Lower leg skin (tissue), 4 donors: Measurements from ENCODE around the gene TCERG1L. TPM values are rescaled to one million over a fixed set of nuclear protein-coding genes. Genes with fewer than 3 reads are reported as not detected.
"Not testable (repeated sequence)": the region's sequence is repeated elsewhere in the genome, so short reads cannot be mapped to it uniquely, and the experiment has no call there.

Source experiments
- DNase-seq, 2 donors: peaks; one replicate each; pipeline ENCODE4 v3.0.0-alpha.2; 2019; ENCODE audit warnings: low spot score in 2 of 2
- H3K4me3 ChIP-seq: fragments of 200-600 bp; sonication (generic); 2 replicates; pipeline ENCODE4 v1.5.1; 2017; ENCODE audit warnings: mild to moderate bottlenecking, low read depth; ENCODE audit not compliant: poor library complexity, severe bottlenecking
- POLR2A ChIP-seq, 2 donors: fragments of 450-650 bp; IDR thresholded peaks; one replicate each; pipeline ENCODE4 v1.6.1; 2016 to 2017; ENCODE audit warnings: antibody characterized with exemption in 2 of 2, mild to moderate bottlenecking in 1 of 2, moderate library complexity in 1 of 2
- WGBS, 2 donors: methylation state at CpG; one replicate each; pipeline ENCODE4 v1.1.5; 2018; 5-methylcytosine and 5-hydroxymethylcytosine counted together
- intact Hi-C: fragments of 100-400 bp; cut with DNase I; formaldehyde crosslinking; loops from one replicate; pipeline ENCODE4 v1.15.0; 2023; ENCODE audit warnings: low total_unique reads
- total RNA-seq, 4 donors: library from RNA; depleted of rRNA; stranded (reverse); fragments of >200 nt; gene quantifications; one replicate each; pipeline ENCODE4 v1.1.0, GENCODE V29; 2016
- TF ChIP-seq, protein P1 (sequence below), 3 donors: fragments of 450-650 bp; IDR thresholded peaks; one replicate each; pipeline ENCODE4 v1.5.1; 2016; ENCODE audit warnings: antibody characterized with exemption in 3 of 3, mild to moderate bottlenecking in 3 of 3, moderate library complexity in 2 of 3

The TCERG1L gene
- total RNA-seq, 4 donors from 2014 or later: 0.57 to 1.1 (median 0.90) TPM

DNA sequence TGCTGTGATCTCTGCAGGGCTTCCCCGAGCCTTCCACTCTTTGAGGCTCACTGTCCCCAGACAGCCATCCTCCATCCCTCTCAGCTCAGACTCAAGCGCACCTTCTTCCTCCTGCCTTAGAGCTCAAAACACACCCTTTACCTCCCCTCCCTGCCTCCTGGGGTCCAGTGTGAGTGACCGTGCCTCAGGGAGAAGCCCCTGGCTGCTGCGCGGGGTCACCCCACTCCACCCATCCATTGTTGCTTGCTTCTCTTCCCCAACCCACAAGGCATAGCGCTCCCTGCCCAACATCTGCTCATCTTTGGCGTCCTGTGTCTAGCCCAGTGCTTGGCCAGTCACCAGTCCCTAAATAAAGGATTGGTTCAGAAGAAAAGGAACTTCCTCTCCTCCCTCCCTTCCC is 170.3 kb downstream of the TCERG1L start:
- WGBS, 2 donors: 82 to 87% methylated on average over 7 of the region's 7 CpGs

DNA sequence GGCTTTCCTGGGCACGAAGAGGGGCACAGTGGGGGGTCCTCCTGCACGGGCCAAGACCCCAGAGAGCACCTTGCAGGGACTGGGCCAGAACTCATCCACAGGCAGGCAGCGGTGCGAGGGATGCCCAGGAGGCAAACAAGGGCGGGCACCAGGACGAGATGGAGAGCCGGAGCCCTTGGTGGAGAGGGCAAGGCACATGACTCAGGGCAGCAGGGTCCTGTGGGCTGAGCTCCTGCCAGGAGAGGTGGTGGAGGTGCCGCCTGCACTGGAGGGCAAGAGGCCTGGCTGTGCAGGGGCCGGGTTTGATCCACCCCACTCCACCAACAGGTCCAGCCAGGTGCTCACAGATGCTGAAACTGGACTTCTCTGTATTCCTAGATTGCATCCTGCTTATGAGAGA is 170.9 kb downstream of the TCERG1L start:
- no peak for DNase-seq
- H3K4me3 ChIP-seq: no peak overlapping the region
- intact Hi-C loops: no loop called here
- no peak for TF ChIP-seq POLR2A (IDR thresholded peaks at IDR 0.05)
- TF ChIP-seq, protein P1, sequence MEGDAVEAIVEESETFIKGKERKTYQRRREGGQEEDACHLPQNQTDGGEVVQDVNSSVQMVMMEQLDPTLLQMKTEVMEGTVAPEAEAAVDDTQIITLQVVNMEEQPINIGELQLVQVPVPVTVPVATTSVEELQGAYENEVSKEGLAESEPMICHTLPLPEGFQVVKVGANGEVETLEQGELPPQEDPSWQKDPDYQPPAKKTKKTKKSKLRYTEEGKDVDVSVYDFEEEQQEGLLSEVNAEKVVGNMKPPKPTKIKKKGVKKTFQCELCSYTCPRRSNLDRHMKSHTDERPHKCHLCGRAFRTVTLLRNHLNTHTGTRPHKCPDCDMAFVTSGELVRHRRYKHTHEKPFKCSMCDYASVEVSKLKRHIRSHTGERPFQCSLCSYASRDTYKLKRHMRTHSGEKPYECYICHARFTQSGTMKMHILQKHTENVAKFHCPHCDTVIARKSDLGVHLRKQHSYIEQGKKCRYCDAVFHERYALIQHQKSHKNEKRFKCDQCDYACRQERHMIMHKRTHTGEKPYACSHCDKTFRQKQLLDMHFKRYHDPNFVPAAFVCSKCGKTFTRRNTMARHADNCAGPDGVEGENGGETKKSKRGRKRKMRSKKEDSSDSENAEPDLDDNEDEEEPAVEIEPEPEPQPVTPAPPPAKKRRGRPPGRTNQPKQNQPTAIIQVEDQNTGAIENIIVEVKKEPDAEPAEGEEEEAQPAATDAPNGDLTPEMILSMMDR (IDR thresholded peaks at IDR 0.05): no peak
- 81 to 84% methylated on average over 9 of the region's 9 CpGs for WGBS, 2 donors

More for the DNA sequence above, 170.3 kb downstream of the TCERG1L start:
- no peak for DNase-seq
- intact Hi-C loops: no loop called here
- no peak overlapping the region for H3K4me3 ChIP-seq
- TF ChIP-seq, protein P1 (IDR thresholded peaks at IDR 0.05): no peak
- no peak for TF ChIP-seq POLR2A (IDR thresholded peaks at IDR 0.05)

DNA sequence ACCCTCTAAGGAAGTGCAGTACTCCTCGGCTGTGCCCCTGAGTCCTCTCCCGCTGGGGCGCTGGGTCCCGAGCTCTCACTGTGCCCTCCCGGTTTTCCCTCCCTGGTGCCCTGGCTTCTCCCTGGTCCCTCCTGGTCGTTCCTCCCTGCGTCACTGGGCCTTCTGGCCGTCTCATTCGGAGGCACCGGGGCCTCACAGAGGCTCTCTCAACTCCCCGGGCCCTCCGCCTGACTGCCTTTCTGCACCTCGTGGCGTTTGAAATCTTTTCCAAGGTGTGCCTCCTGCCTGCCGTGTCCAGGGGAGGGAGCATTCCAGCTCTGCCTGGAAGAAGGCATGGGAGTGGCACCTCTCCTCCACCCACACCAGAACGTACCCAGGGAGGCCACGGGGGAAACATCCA is 174.3 kb downstream of the TCERG1L start:
- DNase-seq: no peak
- intact Hi-C loops: no loop called here
- TF ChIP-seq POLR2A (IDR thresholded peaks at IDR 0.05): no peak
- TF ChIP-seq, protein P1 (IDR thresholded peaks at IDR 0.05): no peak
- WGBS, 2 donors: 54 to 60% methylated on average over 17 of the region's 17 CpGs
- H3K4me3 ChIP-seq: no peak overlapping the region

DNA sequence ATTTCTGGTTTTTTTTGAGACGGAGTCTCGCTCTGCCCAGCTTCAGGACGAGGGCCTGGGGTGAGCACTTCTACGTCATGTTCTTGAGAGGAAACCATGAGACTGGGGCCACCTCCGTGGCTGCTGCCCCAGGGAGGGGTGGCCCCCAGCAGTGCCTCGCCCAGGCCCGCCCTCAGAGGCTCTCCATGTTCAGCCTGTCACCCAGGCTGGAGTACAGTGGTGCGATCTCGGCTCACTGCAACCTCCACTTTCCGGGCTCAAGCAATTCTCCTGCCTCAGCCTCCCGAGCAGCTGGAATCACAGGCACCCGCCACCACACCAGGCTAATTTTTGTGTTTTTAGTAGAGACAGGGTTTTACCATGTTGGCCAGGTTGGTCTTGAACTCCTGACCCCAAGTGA is 175.2 kb downstream of the TCERG1L start:
- not testable (repeated sequence) for H3K4me3 ChIP-seq
- 87 to 91% methylated on average over 12 of the region's 12 CpGs for WGBS, 2 donors

DNA sequence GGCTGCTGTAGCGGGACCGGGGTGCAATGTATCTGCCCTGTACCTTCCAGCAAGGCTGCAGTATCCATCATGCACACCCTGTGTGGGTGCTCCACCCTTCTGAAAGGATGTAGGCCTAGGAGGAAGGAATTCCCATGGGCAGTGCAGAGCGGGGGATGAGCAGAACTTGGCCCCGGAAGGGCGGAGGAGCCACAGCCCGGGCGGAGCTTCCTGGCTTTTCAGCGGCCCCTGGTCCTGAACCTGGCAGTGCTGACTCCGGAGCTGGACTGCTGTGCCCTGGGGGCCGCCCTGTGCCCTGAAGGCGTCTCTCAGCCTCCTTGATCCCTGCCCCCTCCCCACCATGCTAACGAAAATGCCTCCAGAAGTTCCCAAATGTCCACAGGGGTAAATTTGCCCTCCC is 175.8 kb downstream of the TCERG1L start:
- TF ChIP-seq POLR2A (IDR thresholded peaks at IDR 0.05): no peak
- TF ChIP-seq, protein P1 (IDR thresholded peaks at IDR 0.05): no peak
- no peak overlapping the region for H3K4me3 ChIP-seq
- WGBS, 2 donors: 75 to 92% methylated on average over 10 to 12 of the region's 12 CpGs
- intact Hi-C loops: no loop called here
- DNase-seq: no peak

More for the DNA sequence above, 175.2 kb downstream of the TCERG1L start:
- DNase-seq, intact Hi-C loops: not testable (repeated sequence)

DNA sequence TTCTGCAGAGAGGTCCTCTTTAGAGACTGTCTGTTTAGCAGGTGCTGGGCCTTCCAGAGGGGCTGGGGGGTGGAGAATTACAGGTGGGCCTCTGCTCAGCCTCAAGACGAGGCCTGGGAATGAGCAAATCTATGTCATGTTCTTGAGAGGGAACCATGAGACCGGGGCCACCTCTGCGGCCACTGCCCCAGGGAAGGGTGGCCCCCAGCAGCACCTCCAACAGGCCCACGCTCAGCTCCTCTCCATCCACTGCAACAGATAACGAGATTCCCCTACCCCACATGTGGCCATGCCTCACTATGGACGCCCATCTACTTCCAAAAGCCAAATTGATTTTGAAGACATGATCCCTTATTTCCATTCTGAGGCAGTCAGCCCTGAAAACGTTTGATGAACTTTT is 176.9 kb downstream of the TCERG1L start:
- no peak overlapping the region for H3K4me3 ChIP-seq
- no peak for DNase-seq
- 86 to 90% methylated on average over 7 of the region's 7 CpGs for WGBS, 2 donors
- intact Hi-C loops: no loop called here
- no peak for TF ChIP-seq POLR2A (IDR thresholded peaks at IDR 0.05)
- TF ChIP-seq, protein P1 (IDR thresholded peaks at IDR 0.05): no peak
